ENCODE measurements around the gene CYP4F8.

Gene CYP4F8

DNA sequence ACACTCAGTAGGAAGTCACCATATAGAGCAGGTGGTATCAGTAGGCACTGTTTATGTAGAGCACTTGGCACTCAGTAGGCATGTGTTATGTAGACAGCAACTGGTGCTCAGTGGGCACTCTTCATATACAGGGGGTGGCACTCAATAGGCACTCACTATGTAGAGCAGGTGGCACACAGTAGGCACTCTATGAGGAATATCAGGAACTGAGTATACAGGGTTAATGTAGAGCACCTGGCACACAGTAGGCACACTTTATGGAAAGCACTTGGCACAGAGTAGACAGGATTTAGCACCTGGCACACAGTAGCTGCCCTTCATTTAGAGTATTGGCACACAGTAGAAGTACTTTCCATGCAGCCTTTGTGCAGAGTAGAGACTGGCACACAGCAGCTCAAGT is 24.6 kb downstream of the CYP4F8 start:
- TF ChIP-seq, protein P1, sequence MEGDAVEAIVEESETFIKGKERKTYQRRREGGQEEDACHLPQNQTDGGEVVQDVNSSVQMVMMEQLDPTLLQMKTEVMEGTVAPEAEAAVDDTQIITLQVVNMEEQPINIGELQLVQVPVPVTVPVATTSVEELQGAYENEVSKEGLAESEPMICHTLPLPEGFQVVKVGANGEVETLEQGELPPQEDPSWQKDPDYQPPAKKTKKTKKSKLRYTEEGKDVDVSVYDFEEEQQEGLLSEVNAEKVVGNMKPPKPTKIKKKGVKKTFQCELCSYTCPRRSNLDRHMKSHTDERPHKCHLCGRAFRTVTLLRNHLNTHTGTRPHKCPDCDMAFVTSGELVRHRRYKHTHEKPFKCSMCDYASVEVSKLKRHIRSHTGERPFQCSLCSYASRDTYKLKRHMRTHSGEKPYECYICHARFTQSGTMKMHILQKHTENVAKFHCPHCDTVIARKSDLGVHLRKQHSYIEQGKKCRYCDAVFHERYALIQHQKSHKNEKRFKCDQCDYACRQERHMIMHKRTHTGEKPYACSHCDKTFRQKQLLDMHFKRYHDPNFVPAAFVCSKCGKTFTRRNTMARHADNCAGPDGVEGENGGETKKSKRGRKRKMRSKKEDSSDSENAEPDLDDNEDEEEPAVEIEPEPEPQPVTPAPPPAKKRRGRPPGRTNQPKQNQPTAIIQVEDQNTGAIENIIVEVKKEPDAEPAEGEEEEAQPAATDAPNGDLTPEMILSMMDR (IDR thresholded peaks at IDR 0.05; ENCODE audit: low read length, missing control alignments), result no peak
- no peak overlapping the region for H3K4me3 ChIP-seq (replicated peaks; ENCODE audit: low read depth, low read length)
- no peak for DNase-seq (ENCODE audit: low read depth)

DNA sequence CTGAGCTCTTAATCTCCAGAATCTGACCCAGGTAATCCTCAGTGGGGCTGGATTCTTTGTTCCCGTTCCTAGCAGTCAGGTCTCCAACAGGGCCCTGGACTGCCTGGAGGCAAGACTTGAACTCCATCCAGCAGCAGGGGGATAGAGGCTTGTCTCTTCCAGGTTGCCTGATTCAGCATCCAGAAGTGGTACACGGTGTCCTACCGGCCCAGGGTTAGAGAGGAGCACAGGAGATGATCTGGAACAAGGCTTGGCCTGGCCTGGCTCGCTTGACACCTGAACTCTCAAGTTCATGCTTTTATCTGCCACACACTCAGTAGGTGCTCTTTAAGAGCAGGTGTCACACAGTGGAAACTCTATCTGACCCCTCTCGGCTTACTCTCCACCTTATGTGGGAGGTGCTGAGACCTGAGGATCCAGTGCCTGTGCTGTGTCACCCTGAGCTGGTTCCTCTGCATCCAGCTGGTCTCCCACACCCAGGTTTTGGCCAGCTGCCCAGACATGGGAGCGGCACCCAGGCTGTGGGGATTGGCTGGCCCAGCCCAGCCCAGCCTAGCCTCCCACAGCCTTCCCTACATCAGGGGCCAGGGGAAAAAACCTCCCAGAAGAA is 25.4 kb downstream of the CYP4F8 start, which contains the start of gene CYP4F3:
Gene CYP4F3 (plus strand): TSS at position 604 of the 610 bp plus-strand sequence. CDS start 519 bp downstream, outside the sequence.
- TF ChIP-seq, protein P1 (IDR thresholded peaks at IDR 0.05; ENCODE audit: low read length, missing control alignments), result no peak
- H3K4me3 ChIP-seq (replicated peaks; ENCODE audit: low read depth, low read length), result no peak within 1 kb of the TSS
- no peak for DNase-seq (ENCODE audit: low read depth)

DNA sequence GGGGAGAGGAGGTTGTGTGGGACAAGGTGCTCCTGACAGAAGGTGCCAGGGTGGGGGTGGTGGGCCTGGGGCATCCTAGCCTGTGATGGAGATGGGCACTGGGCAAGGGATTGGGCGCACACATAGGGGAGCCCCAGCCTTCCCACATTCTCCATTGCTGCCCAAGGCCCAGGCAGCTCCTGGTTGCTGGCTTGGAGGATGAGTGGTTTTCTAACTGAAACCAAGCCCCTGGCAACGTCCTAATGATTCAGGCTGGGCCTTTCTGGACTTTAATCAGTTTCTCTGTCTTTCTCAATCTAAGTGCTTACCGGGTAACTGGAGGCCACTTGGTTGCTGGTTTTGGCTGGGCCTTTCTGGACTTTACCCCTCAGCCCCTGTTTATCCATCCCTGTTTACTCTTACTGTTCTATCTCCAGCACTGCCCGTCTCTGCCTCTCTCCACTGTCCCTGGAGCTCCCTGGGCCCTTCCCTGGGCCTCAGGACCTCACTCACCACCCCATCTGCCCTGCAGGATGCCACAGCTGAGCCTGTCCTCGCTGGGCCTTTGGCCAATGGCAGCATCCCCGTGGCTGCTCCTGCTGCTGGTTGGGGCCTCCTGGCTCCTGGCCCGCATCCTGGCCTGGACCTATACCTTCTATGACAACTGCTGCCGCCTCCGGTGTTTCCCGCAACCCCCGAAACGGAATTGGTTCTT is 26.0 kb downstream of the CYP4F8 start:
- no peak overlapping the region for H3K4me3 ChIP-seq (replicated peaks; ENCODE audit: low read depth, low read length)
- DNase-seq (ENCODE audit: low read depth), result no peak
- TF ChIP-seq, protein P1 (IDR thresholded peaks at IDR 0.05; ENCODE audit: low read length, missing control alignments), result no peak

DNA sequence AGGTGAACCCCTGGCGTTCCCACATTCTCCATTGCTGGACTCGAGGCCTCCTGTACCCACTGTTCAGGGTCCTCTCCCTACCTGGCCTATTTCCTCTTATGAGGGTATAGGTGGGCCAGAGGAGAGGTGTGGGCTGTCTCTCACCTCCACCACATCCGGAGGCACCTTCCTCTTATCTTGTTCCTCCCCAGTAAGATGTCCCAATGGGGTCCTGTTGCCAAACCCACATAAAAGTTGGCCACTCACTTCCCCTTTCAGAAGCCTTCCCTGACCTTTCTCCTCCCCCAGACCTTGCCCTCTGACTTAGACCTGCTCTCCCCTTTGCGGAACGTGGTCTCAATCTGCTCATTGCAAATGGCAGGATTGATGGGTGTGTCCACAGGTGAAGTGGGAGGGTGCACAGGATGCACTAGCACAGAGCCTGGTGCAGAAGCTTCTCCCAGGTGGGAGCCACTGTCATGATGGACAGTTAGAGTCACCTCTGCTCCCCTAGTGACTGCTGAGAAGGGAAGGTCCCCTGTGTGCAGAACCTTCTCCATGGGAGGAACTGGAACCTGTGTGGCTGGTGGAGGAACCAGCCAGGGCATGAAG is 27.0 kb downstream of the CYP4F8 start:
- no peak overlapping the region for H3K4me3 ChIP-seq (replicated peaks; ENCODE audit: low read depth, low read length)
- TF ChIP-seq, protein P1 (IDR thresholded peaks at IDR 0.05; ENCODE audit: low read length, missing control alignments), result no peak
- DNase-seq (ENCODE audit: low read depth), result no peak

DNA sequence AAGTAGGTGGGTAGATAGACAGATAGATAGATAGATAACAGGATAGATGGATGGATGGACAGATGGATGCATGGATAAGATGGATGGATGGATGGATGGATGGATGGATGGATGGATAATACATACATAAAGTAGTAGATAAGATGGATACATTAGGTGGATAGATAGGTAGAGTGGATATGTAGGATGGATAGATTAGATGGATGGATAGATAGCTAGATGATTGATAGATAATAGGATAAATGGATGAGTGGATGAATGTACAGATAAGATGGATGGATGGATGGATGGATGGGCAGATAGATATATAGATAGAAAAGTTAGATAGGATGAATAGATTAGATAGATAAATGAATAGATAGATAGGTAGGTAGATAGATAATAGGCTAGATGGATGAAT is 27.8 kb downstream of the CYP4F8 start:
- H3K4me3 ChIP-seq (replicated peaks; ENCODE audit: low read depth, low read length), result no peak overlapping the region
- TF ChIP-seq, protein P1 (IDR thresholded peaks at IDR 0.05; ENCODE audit: low read length, missing control alignments), result no peak
- no peak for DNase-seq (ENCODE audit: low read depth)

DNA sequence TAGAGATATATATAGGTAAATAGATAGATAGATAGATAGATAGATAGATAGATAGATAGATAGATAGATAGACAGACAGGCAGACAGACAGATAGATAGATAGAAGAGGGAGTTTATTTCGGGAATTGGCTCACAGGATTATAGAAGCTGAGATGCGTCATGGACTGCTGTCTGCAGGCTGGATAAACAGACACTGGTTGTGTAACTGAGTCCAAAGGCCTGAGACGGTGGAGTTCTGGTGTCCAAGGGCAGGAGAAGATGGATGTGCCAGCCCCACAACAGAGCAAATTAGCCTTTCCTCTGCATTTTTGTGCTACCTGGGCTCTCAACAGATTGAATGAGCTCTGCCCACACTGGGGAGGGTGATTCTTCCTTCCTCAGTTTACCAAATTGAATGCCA is 28.4 kb downstream of the CYP4F8 start:
- no peak overlapping the region for H3K4me3 ChIP-seq (replicated peaks; ENCODE audit: low read depth, low read length)
- DNase-seq (ENCODE audit: low read depth), result no peak
- TF ChIP-seq, protein P1 (IDR thresholded peaks at IDR 0.05; ENCODE audit: low read length, missing control alignments), result no peak
